AG09309 (cell line): ENCODE results near the gene EPG5.
A peak's percentile ranks its signal among the peaks of the same experiment; 100 is the strongest.

Experiments
- DNase-seq: peaks from one replicate; pipeline ENCODE4 v3.0.0-alpha.2; 2010; ENCODE audit warnings: low read depth
- H3K4me3 ChIP-seq: 2 replicates; pipeline ENCODE4 v1.5.1; 2011; ENCODE audit warnings: mild to moderate bottlenecking, low read depth, low read length, moderate library complexity; ENCODE audit not compliant: control insufficient read depth
- CTCF ChIP-seq: IDR thresholded peaks from 2 replicates; pipeline ENCODE4 v1.5.1; 2011; ENCODE audit warnings: mild to moderate bottlenecking, low read depth, low read length, inconsistent platforms; ENCODE audit not compliant: insufficient read depth, control insufficient read depth; ENCODE audit errors: missing control alignments

Gene EPG5

GRCh38 chr18:45890606-45891005 lies 76.5 kb downstream of the EPG5 start:
- H3K4me3 ChIP-seq: no peak overlapping the region
- DNase-seq: no peak
- no peak for TF ChIP-seq CTCF

GRCh38 chr18:45889419-45890064 lies 77.6 kb downstream of the EPG5 start:
- TF ChIP-seq CTCF: no peak
- no peak overlapping the region for H3K4me3 ChIP-seq
- DNase-seq: no peak

- no peak for TF ChIP-seq CTCF
- no peak for DNase-seq
These were observed 79.5 kb downstream of the EPG5 start for GRCh38 chr18:45887585-45887984.

GRCh38 chr18:45880876-45881558 lies 86.1 kb downstream of the EPG5 start:
- no peak for DNase-seq
- no peak overlapping the region for H3K4me3 ChIP-seq
- TF ChIP-seq CTCF: no peak

More at GRCh38 chr18:45887585-45887984, 79.5 kb downstream of the EPG5 start:
- H3K4me3 ChIP-seq: no peak overlapping the region

- no peak overlapping the region for H3K4me3 ChIP-seq
- peak; percentile 99 for TF ChIP-seq CTCF
- DNase-seq: peak; percentile 17
These were observed 87.2 kb downstream of the EPG5 start for GRCh38 chr18:45879681-45880655.

DNA sequence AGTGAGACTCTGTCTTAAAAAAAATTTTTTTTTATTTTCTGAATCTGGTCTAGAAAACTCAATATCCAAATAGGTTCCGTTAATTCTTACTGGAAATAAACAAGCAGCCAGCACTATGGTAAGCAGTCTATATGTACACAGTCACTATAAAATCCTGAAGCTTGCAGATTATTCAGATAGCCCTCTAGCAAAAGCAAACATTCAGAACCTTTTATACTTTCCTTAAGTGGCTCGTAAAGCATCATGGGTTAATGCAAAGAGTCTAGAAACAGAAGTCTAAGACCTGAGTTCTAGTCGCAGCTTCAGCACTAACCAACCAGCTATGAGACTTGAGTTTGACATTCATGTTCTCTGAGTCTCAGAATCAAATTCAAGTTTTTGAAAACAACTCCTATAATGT lies 89.7 kb downstream of the EPG5 start:
- no peak for DNase-seq
- TF ChIP-seq CTCF: no peak
- no peak overlapping the region for H3K4me3 ChIP-seq
